Vagina (tissue), 2 donors: ENCODE results near the gene G2E3. TPM values are rescaled to one million over a fixed set of nuclear protein-coding genes. Genes with fewer than 3 reads are reported as not detected.

ENCODE experiments used
- DNase-seq, 2 donors: peaks; one replicate each; pipeline ENCODE4 v3.0.0-alpha.2; 2017; ENCODE audit errors: extremely low spot score in 2 of 2
- H3K27ac ChIP-seq: fragments of 200-600 bp; sonication (generic); one replicate; pipeline ENCODE4 v1.5.1; 2019
- H3K27me3 ChIP-seq: fragments of 200-600 bp; sonication (generic); one replicate; pipeline ENCODE4 v1.5.1; 2019
- H3K36me3 ChIP-seq, 2 donors: fragments of 200-600 bp; sonication (generic); one replicate each; pipeline ENCODE4 v1.5.1; 2017 to 2019
- H3K4me1 ChIP-seq: fragments of 200-600 bp; sonication (generic); one replicate; pipeline ENCODE4 v1.5.1; 2019
- H3K4me3 ChIP-seq, 2 donors: fragments of 200-600 bp; sonication (generic); 1 replicate in 1 of 2; 2 replicates in 1 of 2; pipeline ENCODE4 v1.5.1; 2016 to 2019
- H3K9me3 ChIP-seq: fragments of 200-600 bp; sonication (generic); one replicate; pipeline ENCODE4 v1.5.1; 2019
- CTCF ChIP-seq, 3 experiments: fragments of 450-650 bp in 2 of 3; fragments of 200-600 bp in 1 of 3; sonication (generic) in 1 of 3; IDR thresholded peaks; one replicate each; pipeline ENCODE4 v1.5.1; 2017 to 2019; ENCODE audit warnings: antibody characterized with exemption in 3 of 3, mild to moderate bottlenecking in 2 of 3, moderate library complexity in 2 of 3
- POLR2A ChIP-seq, 2 donors: fragments of 450-650 bp; IDR thresholded peaks; one replicate each; pipeline ENCODE4 v1.6.1; 2017; ENCODE audit warnings: antibody characterized with exemption in 2 of 2, mild to moderate bottlenecking in 2 of 2, moderate library complexity in 2 of 2
- POLR2AphosphoS5 ChIP-seq, 2 donors: sonication (generic); formaldehyde crosslinking; IDR thresholded peaks; one replicate each; pipeline ENCODE4 v1.9.0; 2017; ENCODE audit warnings: antibody characterized with exemption in 2 of 2, mild to moderate bottlenecking in 2 of 2, low read depth in 1 of 2; ENCODE audit not compliant: insufficient read depth in 1 of 2
- intact Hi-C: fragments of 100-400 bp; cut with DNase I; formaldehyde crosslinking; loops from one replicate; pipeline ENCODE4 v1.15.1; 2023
- total RNA-seq: library from RNA; depleted of rRNA; stranded (reverse); fragments of >200 nt; gene quantifications from one replicate; pipeline ENCODE4 v1.2.3, GENCODE V29; 2016

Gene G2E3
- total RNA-seq, 1 donor from 2014 or later: 7.4 TPM

- Histone ChIP-seq H3K36me3 (no peaks in the 10 kb centered on the region), H3K4me3 (no peak overlapping the region), H3K4me1 (no peaks in the 10 kb centered on the region), H3K27ac (no peak overlapping the region), H3K27me3 (no peaks in the 10 kb centered on the region), H3K9me3 (no peaks in the 10 kb centered on the region)
- TF ChIP-seq POLR2A (IDR thresholded peaks at IDR 0.05): no peak
- TF ChIP-seq POLR2AphosphoS5 (IDR thresholded peaks at IDR 0.05; ENCODE audit: insufficient read depth in 1 of 2, low read depth in 1 of 2): no peak
- TF ChIP-seq CTCF (IDR thresholded peaks at IDR 0.05): no peak
- intact Hi-C loops: no loop called here
- DNase-seq: no peak
Observed at GRCh38 chr14:30520536-30520935, 38.4 kb upstream of the G2E3 start.

GRCh38 chr14:30521899-30522736 is 36.8 kb upstream of the G2E3 start:
- Histone ChIP-seq H3K4me3 (no peak overlapping the region), H3K36me3 (no peaks in the 10 kb centered on the region), H3K27me3 (no peaks in the 10 kb centered on the region), H3K9me3 (no peaks in the 10 kb centered on the region), H3K27ac (no peak overlapping the region), H3K4me1 (no peaks in the 10 kb centered on the region)
- intact Hi-C loops: no loop called here
- TF ChIP-seq POLR2A (IDR thresholded peaks at IDR 0.05): no peak
- TF ChIP-seq CTCF (IDR thresholded peaks at IDR 0.05): peak in 2 of 3 experiments; percentile 42 to 53
- no peak for TF ChIP-seq POLR2AphosphoS5 (IDR thresholded peaks at IDR 0.05; ENCODE audit: insufficient read depth in 1 of 2, low read depth in 1 of 2)
- DNase-seq: no peak

GRCh38 chr14:30525833-30526232 is 33.1 kb upstream of the G2E3 start:
- H3K4me1 ChIP-seq: no peaks in the 10 kb centered on the region
- TF ChIP-seq POLR2AphosphoS5 (IDR thresholded peaks at IDR 0.05; ENCODE audit: insufficient read depth in 1 of 2, low read depth in 1 of 2) (no peak), POLR2A (IDR thresholded peaks at IDR 0.05) (no peak), CTCF (IDR thresholded peaks at IDR 0.05) (no peak)
- no peaks in the 10 kb centered on the region for H3K36me3 ChIP-seq
- no peaks in the 10 kb centered on the region for H3K9me3 ChIP-seq
- H3K27ac ChIP-seq: no peak overlapping the region
- intact Hi-C loops: no loop called here
- DNase-seq: no peak
- H3K4me3 ChIP-seq: no peak overlapping the region
- H3K27me3 ChIP-seq: no peaks in the 10 kb centered on the region

GRCh38 chr14:30527196-30527595 is 31.8 kb upstream of the G2E3 start:
- Histone ChIP-seq H3K27ac (no peak overlapping the region), H3K36me3 (no peaks in the 10 kb centered on the region), H3K27me3 (no peaks in the 10 kb centered on the region), H3K4me3 (no peak overlapping the region), H3K4me1 (no peaks in the 10 kb centered on the region), H3K9me3 (no peaks in the 10 kb centered on the region)
- DNase-seq: no peak
- intact Hi-C loops: no loop called here
- TF ChIP-seq POLR2A (IDR thresholded peaks at IDR 0.05): no peak
- no peak for TF ChIP-seq POLR2AphosphoS5 (IDR thresholded peaks at IDR 0.05; ENCODE audit: insufficient read depth in 1 of 2, low read depth in 1 of 2)
- TF ChIP-seq CTCF (IDR thresholded peaks at IDR 0.05): no peak

GRCh38 chr14:30528119-30528518 is 30.8 kb upstream of the G2E3 start:
- Histone ChIP-seq H3K4me1 (no peaks in the 10 kb centered on the region), H3K27ac (no peak overlapping the region), H3K9me3 (no peaks in the 10 kb centered on the region), H3K27me3 (no peaks in the 10 kb centered on the region), H3K4me3 (no peak overlapping the region), H3K36me3 (no peaks in the 10 kb centered on the region)
- DNase-seq: no peak
- no peak for TF ChIP-seq POLR2A (IDR thresholded peaks at IDR 0.05)
- no peak for TF ChIP-seq CTCF (IDR thresholded peaks at IDR 0.05)
- no peak for TF ChIP-seq POLR2AphosphoS5 (IDR thresholded peaks at IDR 0.05; ENCODE audit: insufficient read depth in 1 of 2, low read depth in 1 of 2)
- intact Hi-C loops: no loop called here
